KOPT-K1 (cell line): ENCODE measurements around the gene HDAC4.

Source experiments
- H3K27ac ChIP-seq: fragments of 200-600 bp; sonication (generic); 2 replicates; pipeline ENCODE4 v1.5.1; 2016; ENCODE audit warnings: antibody characterized with exemption, mild to moderate bottlenecking, low read depth, low read length; ENCODE audit not compliant: poor library complexity, severe bottlenecking
- H3K36me3 ChIP-seq: fragments of 200-600 bp; sonication (generic); 2 replicates; pipeline ENCODE4 v1.5.1; 2017; ENCODE audit warnings: antibody characterized with exemption, mild to moderate bottlenecking, low read length, moderate library complexity; ENCODE audit not compliant: insufficient read depth
- H3K9me3 ChIP-seq: fragments of 200-600 bp; sonication (generic); 2 replicates; pipeline ENCODE4 v1.5.1; 2017; ENCODE audit warnings: antibody characterized with exemption, low read length, mild to moderate bottlenecking; ENCODE audit not compliant: insufficient read depth, poor library complexity, severe bottlenecking

The HDAC4 gene

DNA sequence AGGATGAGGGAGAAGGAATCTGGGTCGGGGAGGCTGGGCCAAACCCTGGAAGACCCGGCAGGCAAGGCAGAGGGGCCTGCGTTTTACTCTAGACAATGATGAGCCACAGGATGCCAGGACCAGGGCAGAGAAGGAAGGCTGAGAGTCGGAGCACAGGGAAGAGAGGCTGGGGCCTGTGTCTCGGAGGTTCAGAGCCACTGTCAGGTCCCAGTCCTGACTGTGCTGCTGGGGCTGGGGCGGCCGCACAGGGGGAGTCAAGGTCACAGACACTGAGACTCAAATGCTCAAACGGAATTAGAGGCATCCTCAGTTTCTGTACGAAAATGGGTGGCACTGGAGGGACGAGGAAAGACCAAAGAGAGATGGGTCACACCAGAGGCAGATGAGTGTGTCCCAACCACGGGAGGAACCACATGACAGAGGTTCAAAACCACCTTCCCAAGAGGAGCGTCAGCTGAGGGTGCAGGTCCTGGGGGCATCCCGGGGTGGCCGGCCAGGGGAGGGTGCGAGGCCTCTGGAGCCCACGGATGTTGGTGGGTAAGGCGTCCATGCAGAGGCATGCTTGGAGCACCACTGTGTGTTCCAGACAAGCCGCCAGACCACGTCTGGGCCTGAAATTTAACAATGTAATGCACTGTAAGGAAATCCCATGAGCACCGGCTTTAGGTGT lies 14.7 kb downstream of the HDAC4 start:
- H3K27ac ChIP-seq: no peak overlapping the region
- peaks cover 4% of the 10 kb centered on the region for H3K9me3 ChIP-seq
- peaks cover 84% of the 10 kb centered on the region for H3K36me3 ChIP-seq

DNA sequence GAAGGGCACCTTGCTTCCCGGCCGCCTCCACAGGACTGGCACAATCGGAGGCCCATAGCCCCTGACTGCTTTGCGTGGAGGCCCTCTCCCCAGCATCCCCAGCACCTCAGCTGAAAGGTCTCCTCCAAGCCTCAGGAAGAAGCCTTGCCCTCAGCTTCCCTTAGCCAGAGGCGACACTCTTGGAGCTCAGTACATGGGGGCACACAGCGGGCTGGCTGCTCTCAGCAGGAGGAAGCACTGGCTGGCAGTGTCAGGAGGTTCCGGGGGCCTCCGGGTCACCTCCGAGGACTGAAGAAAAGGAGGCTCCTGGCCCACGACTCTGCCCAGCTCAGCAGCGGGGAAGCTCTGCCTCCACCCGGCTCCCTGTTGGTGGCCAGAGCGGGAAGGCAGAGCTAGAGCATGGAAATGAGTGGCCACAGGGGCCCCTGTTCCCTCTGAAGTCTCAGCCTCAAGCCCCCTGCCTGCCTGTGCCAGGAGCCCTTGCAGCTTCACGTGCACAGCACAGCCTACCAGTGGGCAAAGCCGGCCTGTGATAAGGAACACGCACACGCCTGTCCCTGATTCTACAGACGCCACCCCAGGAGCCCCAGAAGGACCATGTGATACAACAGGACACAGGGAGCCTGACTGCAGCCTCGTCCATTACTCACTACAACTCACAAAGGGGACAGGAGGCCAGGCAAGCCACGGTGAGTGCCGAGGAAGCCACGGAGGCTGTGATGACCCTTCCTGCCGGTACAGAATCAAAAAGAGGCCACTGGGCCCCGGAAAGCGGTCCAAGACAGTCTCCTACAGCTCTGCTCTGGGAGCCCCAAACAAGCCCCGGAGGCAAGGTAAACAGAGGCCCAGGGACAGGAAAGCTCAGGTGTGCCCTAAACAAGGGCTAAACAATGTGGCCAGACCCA lies 15.5 kb downstream of the HDAC4 start:
- no peak overlapping the region for H3K27ac ChIP-seq
- H3K36me3 ChIP-seq: peaks cover 84% of the 10 kb centered on the region
- peaks cover 4% of the 10 kb centered on the region for H3K9me3 ChIP-seq

DNA sequence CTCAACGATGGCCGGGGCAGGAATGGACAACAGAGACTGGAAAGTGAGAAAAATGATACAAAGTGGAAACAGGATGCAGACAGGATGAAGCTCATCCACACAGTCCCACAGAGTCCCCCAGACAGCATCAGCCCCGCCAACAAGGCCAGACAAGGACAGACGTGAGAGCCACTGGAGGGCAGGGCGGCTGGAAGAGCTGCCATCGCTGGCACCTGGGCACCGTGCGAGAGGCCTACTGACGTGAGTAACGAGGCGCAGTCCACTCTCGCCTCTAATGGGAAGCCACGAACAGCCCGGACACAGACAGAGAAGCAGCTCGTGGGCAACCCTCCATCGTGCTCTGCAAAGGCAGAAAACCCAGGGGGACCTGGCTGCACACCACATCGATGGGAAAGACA lies 17.1 kb downstream of the HDAC4 start:
- Histone ChIP-seq H3K9me3 (no peaks in the 10 kb centered on the region), H3K36me3 (peaks cover 81% of the 10 kb centered on the region), H3K27ac (peak overlapping the region; percentile 55)

DNA sequence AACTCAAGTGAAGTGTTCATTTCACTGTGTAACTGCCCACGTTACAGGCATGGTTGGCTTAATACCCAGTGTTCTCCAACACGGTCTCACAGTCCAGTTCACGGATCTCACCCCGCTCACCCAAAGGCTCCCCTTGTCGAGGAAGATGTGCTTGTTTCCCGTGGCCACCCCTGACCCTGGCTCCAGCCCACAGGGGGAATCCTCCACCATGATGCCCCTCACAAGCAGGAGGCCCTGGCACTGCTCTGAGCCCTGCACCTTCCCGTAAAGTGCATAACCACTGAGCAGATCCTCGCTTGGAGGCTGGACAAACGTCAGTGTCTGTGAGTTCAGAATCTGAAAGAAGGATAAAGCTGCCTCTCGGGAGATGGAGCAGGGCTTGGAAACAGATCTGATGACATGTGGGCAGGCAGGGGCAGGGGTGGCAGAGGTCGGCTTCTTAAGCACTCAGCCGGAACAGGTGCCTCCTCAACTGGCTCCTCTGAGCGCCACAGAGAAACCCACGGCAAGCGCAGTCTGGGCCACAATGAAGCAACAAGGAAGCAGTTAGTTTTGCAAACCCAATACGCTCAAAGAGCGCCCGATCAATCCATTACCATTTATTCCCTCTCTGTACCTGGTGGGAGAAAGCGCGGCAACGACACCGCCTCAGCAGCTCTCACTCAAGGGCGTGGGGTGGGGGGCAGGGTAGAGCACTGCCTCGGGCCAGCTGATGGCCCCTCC lies 17.6 kb downstream of the HDAC4 start:
- Histone ChIP-seq H3K9me3 (no peaks in the 10 kb centered on the region), H3K36me3 (peaks cover 81% of the 10 kb centered on the region), H3K27ac (peak overlapping the region; percentile 55)

DNA sequence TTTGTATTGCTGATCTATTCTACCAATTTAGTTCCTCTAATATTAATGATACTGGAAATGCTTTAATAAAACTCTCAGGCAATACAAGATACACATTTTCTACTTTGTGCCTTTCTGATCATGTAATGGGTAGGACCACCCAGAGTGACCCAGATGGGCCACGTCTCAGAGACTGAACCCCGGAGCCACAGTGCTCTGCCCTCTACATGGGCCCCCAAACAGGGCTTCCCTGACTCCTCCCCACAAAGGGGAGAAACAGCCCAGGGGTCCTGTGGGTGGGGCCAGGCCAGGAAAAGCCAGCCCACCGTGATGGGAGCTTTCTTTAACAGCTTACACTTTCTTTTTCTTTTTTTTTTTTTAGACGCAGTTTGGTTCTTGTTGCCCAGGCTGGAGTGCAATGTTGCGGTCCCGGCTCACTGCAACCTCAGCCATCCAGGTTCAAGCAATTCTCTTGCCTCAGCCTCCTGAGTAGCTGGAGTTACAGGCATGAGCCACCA lies 18.4 kb downstream of the HDAC4 start:
- H3K27ac ChIP-seq: peak overlapping the region; percentile 55
- H3K36me3 ChIP-seq: peaks cover 81% of the 10 kb centered on the region
- H3K9me3 ChIP-seq: no peaks in the 10 kb centered on the region

DNA sequence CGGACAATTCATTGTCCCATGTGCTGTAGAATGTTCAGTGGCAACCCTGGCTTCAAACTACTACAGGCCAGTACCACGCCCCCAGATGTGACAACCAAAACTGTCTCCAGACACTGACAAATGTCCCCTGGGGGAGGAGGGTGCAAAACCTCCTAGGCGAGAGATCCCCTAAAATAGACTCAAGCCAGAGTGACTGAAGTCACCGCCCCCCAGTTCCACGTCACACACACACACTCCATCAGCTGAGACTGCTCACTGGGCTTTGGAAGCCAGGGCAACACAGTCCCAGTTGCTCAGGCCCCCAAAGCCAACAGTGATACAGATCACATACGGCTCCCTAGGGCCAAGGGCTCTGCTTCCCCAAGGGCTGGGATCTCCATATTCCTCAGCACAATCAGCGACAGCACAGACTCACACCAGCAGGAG lies 19.1 kb downstream of the HDAC4 start:
- peak overlapping the region; percentile 45 for H3K27ac ChIP-seq

DNA sequence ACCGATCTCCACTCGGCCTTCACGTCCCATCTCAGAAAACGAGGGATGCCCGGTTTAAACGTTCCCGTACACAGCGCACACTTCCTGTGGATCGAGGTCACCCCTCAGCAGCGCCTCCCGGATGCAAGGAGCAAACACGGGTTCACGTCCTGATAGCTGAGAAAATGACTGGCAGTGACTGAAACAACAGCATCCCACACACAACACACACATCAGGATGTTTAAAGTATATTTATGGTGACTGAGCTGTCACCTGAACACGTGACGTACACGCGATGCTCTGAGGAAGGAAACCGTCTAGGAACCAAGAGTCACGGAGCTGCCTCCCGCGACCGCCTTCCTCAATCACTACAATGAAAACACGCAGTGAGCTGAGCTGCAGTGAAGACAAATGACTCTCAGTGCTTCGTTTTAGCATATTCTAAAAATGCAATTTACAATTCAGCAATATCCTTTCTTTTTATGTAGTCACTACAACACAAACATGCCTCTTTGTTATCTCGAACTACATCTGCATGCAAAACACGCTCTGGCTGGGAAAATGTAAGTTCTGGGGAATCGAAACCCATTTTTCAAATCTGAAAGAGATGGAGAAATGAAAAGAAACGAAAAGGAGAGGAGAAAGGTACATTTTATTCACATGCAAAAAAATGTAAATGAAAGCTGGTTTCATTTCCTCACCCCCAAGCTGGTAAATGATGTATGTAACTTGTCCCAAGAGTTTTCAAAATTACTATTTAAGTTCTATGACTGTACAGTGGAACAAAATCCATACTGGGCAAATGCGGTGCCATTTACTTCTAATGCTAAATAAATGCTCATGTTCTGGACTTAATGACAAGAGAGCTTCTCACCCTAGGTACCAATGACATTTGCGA lies 19.8 kb downstream of the HDAC4 start:
- Histone ChIP-seq H3K27ac (peak overlapping the region; percentile 45), H3K9me3 (no peaks in the 10 kb centered on the region), H3K36me3 (peaks cover 78% of the 10 kb centered on the region)

More for the DNA sequence above, 19.1 kb downstream of the HDAC4 start:
- Histone ChIP-seq H3K9me3 (no peaks in the 10 kb centered on the region), H3K36me3 (peaks cover 80% of the 10 kb centered on the region)

DNA sequence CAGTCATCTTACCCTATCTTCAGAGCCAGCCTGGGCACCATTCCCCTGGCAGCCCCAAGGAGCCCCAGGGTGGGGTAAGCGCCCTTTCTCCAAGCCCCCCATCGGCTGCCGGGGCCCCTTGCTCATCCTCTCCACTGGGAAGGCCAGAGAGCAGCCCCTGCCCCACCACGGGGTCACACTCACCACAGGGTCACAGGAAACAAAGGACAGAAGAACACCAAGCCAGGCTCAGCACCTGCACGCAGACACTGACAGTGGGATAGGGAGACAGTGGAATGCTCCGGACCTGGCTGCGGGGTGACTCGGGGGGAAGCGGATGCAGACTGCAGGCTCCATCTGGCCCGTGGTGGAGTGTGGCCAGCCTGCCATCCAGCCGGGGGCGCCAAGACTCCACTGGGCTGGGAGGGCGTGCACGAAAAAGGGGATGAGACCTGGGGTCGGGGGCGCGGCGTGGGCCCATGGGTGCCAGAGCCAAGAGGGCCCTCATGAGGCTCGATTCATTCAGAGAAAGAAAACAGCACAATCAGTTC lies 21.1 kb downstream of the HDAC4 start:
- peak overlapping the region; percentile 14 for H3K27ac ChIP-seq
- peaks cover 75% of the 10 kb centered on the region for H3K36me3 ChIP-seq
- H3K9me3 ChIP-seq: no peaks in the 10 kb centered on the region

DNA sequence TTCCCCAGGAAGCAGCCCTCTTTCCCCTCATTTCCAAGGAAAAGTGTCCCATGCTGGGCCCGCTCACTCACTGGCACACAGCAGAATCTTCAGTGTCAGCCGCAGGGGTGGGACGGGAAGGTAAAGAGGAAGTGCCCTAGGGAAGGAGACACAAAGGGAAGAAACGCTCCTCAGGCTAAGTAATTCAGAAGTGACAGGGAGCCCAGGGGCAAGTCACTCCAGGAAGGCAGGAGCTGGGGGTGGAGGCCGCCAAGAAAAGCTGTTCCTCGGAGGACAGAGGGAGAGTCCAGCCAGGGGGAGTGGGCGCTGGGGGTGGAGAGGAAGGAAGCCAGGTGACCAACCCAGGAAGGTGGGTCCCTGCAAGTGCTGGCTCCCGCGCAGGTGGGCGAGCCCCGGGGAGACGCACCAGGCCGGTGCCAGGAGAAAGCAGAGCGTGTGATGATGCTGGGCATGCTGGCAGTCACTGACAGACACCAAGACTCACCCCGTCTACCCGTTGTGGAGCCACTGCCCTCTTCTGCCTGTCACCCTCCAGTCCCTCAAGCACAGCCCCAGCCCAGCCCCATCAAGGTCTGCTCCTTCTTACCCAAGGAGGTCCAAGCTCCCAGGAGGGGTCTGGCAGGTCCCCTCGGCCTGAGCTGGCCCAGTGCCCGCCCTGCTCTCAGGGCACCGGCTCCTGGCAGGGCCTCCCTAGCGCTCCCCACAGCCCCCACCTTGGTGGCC lies 21.7 kb downstream of the HDAC4 start:
- H3K9me3 ChIP-seq: no peaks in the 10 kb centered on the region
- H3K27ac ChIP-seq: peak overlapping the region; percentile 14
- H3K36me3 ChIP-seq: peaks cover 72% of the 10 kb centered on the region

DNA sequence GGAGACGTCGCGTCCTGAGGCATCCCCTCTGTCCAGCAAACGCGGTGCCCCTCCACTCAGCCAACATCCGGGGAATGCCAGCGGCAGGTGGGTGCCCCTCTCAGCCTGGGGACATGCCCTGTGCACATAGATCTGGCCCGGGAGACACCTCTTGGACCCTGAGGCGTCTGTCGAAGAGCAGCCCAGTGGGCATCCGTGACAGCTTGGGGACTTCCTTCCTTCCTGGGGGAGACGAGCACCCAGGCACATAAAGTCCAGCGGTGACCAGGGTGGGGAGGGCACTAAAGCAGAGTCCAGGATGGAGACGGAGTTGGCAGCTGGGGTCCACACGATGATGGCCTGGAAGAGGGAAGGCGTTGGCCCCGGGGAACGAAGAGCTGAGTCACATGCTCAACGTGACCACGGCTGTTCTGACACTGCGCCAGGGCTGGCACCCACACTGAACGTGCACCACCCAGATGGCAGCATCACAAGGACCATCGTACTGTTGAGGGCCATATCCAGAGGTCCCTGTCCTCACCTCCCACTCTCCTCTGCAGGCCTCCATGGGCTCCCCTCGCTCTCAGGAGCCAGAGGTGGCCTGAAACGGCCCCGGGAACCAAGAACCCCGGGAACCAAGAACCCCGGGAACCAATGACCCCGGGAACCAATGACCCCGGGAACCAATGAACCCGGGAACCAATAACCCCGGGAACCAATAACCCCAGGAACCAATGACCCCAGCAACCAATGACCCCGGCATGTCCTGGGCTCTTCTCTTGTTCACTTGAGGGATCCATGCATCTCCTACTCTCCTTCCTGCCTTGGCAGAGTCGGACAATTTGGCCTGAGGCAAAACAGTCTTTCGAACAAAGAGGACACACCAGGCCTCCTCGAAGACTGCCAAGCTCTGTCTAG lies 22.6 kb downstream of the HDAC4 start:
- H3K36me3 ChIP-seq: peaks cover 71% of the 10 kb centered on the region
- no peaks in the 10 kb centered on the region for H3K9me3 ChIP-seq
- H3K27ac ChIP-seq: peak overlapping the region; percentile 14

DNA sequence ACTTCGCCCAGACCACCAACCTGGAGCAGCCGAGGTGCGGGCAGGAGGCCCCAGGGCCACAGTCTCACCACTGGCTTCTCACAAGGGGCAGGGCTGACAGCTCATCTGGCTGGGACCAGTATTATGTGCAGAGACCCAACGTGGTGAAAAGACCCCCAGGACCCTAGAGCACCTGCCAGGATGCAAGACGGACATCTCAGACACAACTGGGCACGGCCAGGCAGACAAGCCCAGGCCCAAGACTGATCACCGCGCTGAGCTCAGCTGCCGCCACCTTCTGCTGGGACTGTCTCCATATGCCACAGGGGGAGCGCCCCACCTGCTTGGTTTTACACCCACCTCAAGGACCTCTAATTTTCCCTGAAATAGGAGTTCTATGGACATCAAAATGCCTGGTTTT lies 23.2 kb downstream of the HDAC4 start:
- H3K9me3 ChIP-seq: no peaks in the 10 kb centered on the region
- H3K36me3 ChIP-seq: peaks cover 77% of the 10 kb centered on the region
- H3K27ac ChIP-seq: no peak overlapping the region

DNA sequence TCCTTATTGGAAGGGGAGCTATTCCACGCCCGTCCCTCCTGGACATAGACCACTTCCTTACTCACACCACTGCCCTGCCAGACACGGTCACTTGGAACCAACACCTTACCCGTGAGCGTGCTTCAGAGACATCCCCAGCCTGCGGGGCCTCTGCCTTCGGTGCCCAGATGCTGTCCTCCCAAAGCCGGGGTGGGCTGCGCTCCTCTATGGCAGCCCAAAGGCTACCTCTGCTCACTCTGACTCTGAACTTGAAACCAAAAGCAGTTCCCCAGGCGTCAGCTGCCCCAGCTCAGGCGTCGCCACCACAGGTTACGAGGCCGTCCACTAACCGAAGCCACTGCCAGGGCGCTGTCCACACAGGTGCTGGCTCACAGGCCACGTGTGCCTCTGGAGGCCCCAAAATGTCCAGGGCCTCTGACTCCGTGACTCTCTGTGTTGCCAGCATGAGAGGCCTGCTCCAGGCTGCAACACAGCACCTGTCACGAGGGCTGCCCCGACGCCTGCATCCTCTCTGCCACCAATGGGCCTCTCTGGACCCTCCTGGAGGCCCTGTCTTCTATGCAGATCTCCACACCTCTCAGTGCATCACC lies 23.8 kb downstream of the HDAC4 start:
- Histone ChIP-seq H3K9me3 (no peaks in the 10 kb centered on the region), H3K27ac (no peak overlapping the region), H3K36me3 (peaks cover 81% of the 10 kb centered on the region)
